Measurements from ENCODE around the gene S100A13. TPM values are rescaled to one million over a fixed set of nuclear protein-coding genes. Genes with fewer than 3 reads are reported as not detected.

Gene S100A13
- total RNA-seq, 1 experiment from 2014 or later = 207 TPM

DNA sequence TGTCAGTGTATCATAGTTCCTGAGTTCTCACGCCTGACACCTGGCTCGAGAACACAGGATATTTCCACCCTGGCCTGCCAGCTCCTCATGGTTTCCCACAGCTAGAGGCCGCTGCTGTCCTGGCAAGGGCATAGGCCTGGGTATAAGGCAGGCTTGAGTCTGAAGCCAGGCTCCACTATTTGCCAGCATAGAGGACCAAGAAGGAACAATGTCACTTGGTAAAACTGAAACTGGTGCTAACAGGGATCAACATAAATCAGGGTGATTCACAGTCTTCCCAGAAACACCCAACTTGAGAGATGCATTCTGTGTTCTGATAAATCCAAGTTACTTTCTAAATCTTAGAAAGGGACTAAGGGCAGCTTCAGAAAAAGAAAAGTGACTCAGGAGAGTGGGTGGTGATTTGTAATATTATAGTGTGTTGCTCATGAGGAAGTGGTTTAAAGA lies 54.7 kb downstream of the S100A13 start:
- peak; percentile 92 for DNase-seq (ENCODE audit: low read depth)

- no peak for DNase-seq (ENCODE audit: low read depth)
These were observed 55.6 kb downstream of the S100A13 start for GRCh38 chr1:153571706-153572105.

- DNase-seq (ENCODE audit: low read depth) = no peak
These were observed 56.4 kb downstream of the S100A13 start for GRCh38 chr1:153570874-153571273.

DNA sequence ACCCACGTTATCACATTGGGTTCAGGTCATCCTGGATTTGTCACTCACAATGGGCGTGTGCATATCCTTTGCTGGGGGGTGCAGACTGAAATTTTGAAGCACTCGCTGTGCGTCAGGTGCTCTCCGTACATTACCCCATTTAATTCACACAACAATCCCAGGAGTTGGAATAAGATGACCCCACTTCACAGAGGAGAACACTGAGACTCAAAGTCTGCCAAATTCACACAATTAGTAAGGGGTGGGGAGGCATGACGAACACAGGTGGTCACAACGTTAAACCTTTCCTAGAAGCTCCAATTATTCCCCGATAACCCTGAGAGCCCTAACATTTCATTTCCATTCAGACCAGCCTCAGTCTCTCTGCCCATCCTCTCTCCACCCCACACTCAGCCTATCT lies 57.8 kb downstream of the S100A13 start:
- no peak for DNase-seq (ENCODE audit: low read depth)

Other genes starting within 250 kb of the S100A13 start
- gene S100A8, start 236.4 kb downstream of the S100A13 start, total RNA-seq (2014; rRNA removed; shearing (Covaris generic)) = 0.15 TPM in 1 of 2 replicates, not detected in the other
- gene S100A7A, start 211.0 kb downstream of the S100A13 start, total RNA-seq (2014; rRNA removed; shearing (Covaris generic)) = not detected in 2 replicates
- gene S100A7, start 166.9 kb downstream of the S100A13 start, total RNA-seq (2014; rRNA removed; shearing (Covaris generic)) = not detected in 2 replicates
- gene S100A6, start 91.5 kb downstream of the S100A13 start, total RNA-seq (2014; rRNA removed; shearing (Covaris generic)) = 526 and 547 TPM in 2 replicates
- gene S100A5, start 86.6 kb downstream of the S100A13 start, total RNA-seq (2014; rRNA removed; shearing (Covaris generic)) = not detected in 2 replicates
- 2.9 and 12.3 TPM in 2 replicates for gene S100A4, start 81.7 kb downstream of the S100A13 start, total RNA-seq (2014; rRNA removed; shearing (Covaris generic))
- gene S100A3, start 78.2 kb downstream of the S100A13 start, total RNA-seq (2014; rRNA removed; shearing (Covaris generic)) = 5.2 and 5.8 TPM in 2 replicates
- gene S100A2, start 61.7 kb downstream of the S100A13 start, total RNA-seq (2014; rRNA removed; shearing (Covaris generic)) = 14.4 and 19.6 TPM in 2 replicates
- gene S100A16, start 14.4 kb downstream of the S100A13 start, total RNA-seq (2014; rRNA removed; shearing (Covaris generic)) = 138 and 163 TPM in 2 replicates
- not detected in 2 replicates for gene S100A14, start 11.2 kb downstream of the S100A13 start, total RNA-seq (2014; rRNA removed; shearing (Covaris generic))
- 0.42 TPM in 1 of 2 replicates, not detected in the other for gene S100A1, start 929 bp upstream of the S100A13 start, total RNA-seq (2014; rRNA removed; shearing (Covaris generic))
- gene CHTOP, start 6.6 kb upstream of the S100A13 start, total RNA-seq (2014; rRNA removed; shearing (Covaris generic)) = 36.0 and 37.1 TPM in 2 replicates
- 72.6 and 90.2 TPM in 2 replicates for gene SNAPIN, start 31.2 kb upstream of the S100A13 start, total RNA-seq (2014; rRNA removed; shearing (Covaris generic))
- gene ILF2, start 43.5 kb upstream of the S100A13 start, total RNA-seq (2014; rRNA removed; shearing (Covaris generic)) = 278 and 330 TPM in 2 replicates
- not detected in 2 replicates for gene NPR1, start 51.2 kb upstream of the S100A13 start, total RNA-seq (2014; rRNA removed; shearing (Covaris generic))
- gene INTS3, start 100.5 kb upstream of the S100A13 start, total RNA-seq (2014; rRNA removed; shearing (Covaris generic)) = 21.4 and 37.0 TPM in 2 replicates
- gene SLC27A3, start 147.9 kb upstream of the S100A13 start, total RNA-seq (2014; rRNA removed; shearing (Covaris generic)) = 1.2 and 3.7 TPM in 2 replicates

All from M059J (cell line).